Lung microvascular endothelial cell (primary cell): ENCODE measurements around the gene POTEM. TPM values are rescaled to one million over a fixed set of nuclear protein-coding genes. Genes with fewer than 3 reads are reported as not detected.
"Not testable (repeated sequence)": the region's sequence is repeated elsewhere in the genome, so short reads cannot be mapped to it uniquely, and the experiment has no call there.

Source experiments
- DNase-seq, 2 donors: peaks; one replicate each; pipeline versions ENCODE4 v3.0.0 to v3.0.0-alpha.2; 2010; ENCODE audit warnings: low read depth in 2 of 2
- total RNA-seq: library from RNA; depleted of rRNA; stranded (reverse); fragments of >200 nt; gene quantifications from 2 replicates; pipeline ENCODE4 v1.2.1, GENCODE V29; 2014

Gene POTEM
- not detected in 2 replicates for total RNA-seq

- not testable (repeated sequence) for DNase-seq
These were observed at the start of gene POTEM for GRCh38 chr14:18967134-18967533. TSS of gene POTEM (plus strand) at chr14:18967434. CDS start at chr14:18967486, 52 bp downstream.

- not testable (repeated sequence) for DNase-seq
These were observed 48.9 kb upstream of the POTEM start for GRCh38 chr14:18918345-18918744.

GRCh38 chr14:18920052-18920451, 47.2 kb upstream of the POTEM start:
- DNase-seq: not testable (repeated sequence)

- not testable (repeated sequence) for DNase-seq
These were observed 46.1 kb upstream of the POTEM start for GRCh38 chr14:18921055-18921701.

- not testable (repeated sequence) for DNase-seq
These were observed 30.4 kb upstream of the POTEM start for GRCh38 chr14:18936848-18937247.

GRCh38 chr14:18938733-18939132, 28.5 kb upstream of the POTEM start:
- DNase-seq: not testable (repeated sequence)

- DNase-seq: not testable (repeated sequence)
These were observed 17.3 kb upstream of the POTEM start for GRCh38 chr14:18949939-18950338.

GRCh38 chr14:18953085-18953484, 14.1 kb upstream of the POTEM start:
- DNase-seq: not testable (repeated sequence)

- DNase-seq: not testable (repeated sequence)
These were observed 11.4 kb upstream of the POTEM start for GRCh38 chr14:18955816-18956215.

GRCh38 chr14:18961576-18961975, 5.7 kb upstream of the POTEM start:
- not testable (repeated sequence) for DNase-seq

GRCh38 chr14:18962143-18962542, 5.1 kb upstream of the POTEM start:
- DNase-seq: not testable (repeated sequence)

GRCh38 chr14:18963276-18963675, 4.0 kb upstream of the POTEM start:
- DNase-seq: not testable (repeated sequence)

GRCh38 chr14:18964878-18965277, 2.4 kb upstream of the POTEM start:
- DNase-seq: not testable (repeated sequence)

- DNase-seq: not testable (repeated sequence)
These were observed 35.3 kb downstream of the POTEM start for GRCh38 chr14:19002566-19002965.

- not testable (repeated sequence) for DNase-seq
These were observed 39.3 kb downstream of the POTEM start for GRCh38 chr14:19006490-19006889.

GRCh38 chr14:19007678-19008077, 40.4 kb downstream of the POTEM start:
- not testable (repeated sequence) for DNase-seq

GRCh38 chr14:19011029-19011428, 43.8 kb downstream of the POTEM start:
- DNase-seq: not testable (repeated sequence)

GRCh38 chr14:19011703-19012102, 44.5 kb downstream of the POTEM start:
- DNase-seq: not testable (repeated sequence)

GRCh38 chr14:19015185-19015584, 48.0 kb downstream of the POTEM start:
- DNase-seq: not testable (repeated sequence)

- not testable (repeated sequence) for DNase-seq
These were observed 57.9 kb downstream of the POTEM start for GRCh38 chr14:19025080-19025589.

GRCh38 chr14:19026649-19027351, 59.6 kb downstream of the POTEM start:
- not testable (repeated sequence) for DNase-seq

- not testable (repeated sequence) for DNase-seq
These were observed 60.7 kb downstream of the POTEM start for GRCh38 chr14:19027895-19028294.
